Endothelial cell of hepatic sinusoid (primary cell): ENCODE results near the gene ZFP90.
"Not testable (repeated sequence)": the region's sequence is repeated elsewhere in the genome, so short reads cannot be mapped to it uniquely, and the experiment has no call there.

Experiments used
- in situ Hi-C: cut with HindIII; loops from 2 replicates; pipeline ENCODE4 v1.10.0; 2017; ENCODE audit warnings: low sequenced_read_pairs

Gene ZFP90

GRCh38 chr16:68538880-68539701 is at the start of gene ZFP90:
Gene ZFP90 (plus strand): TSS chr16:68539291. CDS start chr16:68539793, 502 bp downstream.
- in situ Hi-C loops, result no loop called here

- in situ Hi-C loops, result no loop called here
Measured at GRCh38 chr16:68490358-68490757, 48.7 kb upstream of the ZFP90 start.

DNA sequence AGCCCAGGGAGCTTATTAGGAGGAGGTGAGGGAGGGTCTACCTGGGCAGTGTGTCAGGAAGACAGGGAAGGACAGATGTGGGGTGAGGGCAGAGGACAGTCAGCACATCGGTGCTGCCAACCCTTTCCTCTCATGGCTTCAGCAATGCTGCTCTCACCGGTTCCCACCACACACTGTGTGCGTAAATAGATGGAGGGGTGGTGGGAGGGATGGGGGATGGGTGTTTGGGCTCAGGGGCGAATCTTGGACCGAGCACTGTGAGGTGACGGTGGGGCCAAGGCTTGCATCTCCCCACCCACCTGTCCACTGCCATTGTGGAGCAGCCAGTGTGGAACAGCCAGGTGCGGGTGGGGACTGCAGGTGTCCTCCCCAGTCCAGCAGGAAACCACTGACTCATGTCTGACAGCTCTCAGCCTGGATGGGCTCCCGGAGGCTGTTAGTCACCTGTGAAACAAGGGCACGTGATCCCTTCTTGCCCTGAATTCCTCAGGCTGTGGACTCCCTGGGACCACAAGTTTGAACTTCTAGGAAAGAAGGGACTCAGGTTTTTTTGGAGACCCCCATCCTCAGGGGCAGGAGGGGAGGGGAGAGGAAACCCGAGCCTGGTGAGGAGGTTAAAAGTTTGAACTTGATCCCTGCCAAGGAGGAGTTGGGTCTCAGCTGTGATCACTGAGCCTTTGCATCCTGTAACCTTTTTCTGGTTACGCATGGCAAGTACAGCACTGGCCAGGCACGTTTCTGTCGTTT is 48.1 kb upstream of the ZFP90 start:
- in situ Hi-C loops, result no loop called here

GRCh38 chr16:68491576-68491950 is 47.5 kb upstream of the ZFP90 start:
- in situ Hi-C loops, result no loop called here

DNA sequence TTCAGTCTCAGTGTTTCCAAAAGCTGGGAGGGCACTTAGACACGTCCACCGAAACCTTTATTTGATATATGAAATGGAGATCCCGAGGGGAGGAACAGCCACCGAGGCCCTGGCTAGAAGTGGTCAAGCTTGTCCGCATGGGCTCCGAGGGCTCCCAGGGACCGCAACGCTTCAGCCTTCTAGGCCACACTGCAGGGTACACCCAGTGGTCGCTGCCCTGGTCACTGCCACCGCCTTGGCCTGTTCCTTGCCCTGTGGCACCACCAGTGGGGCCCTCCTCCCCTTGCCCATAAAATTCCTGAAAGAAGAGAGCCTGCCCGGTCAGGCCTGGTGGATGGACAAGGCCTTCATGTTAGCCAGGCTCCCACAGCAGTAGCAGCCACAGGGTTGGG is 46.9 kb upstream of the ZFP90 start:
- in situ Hi-C loops, result no loop called here

DNA sequence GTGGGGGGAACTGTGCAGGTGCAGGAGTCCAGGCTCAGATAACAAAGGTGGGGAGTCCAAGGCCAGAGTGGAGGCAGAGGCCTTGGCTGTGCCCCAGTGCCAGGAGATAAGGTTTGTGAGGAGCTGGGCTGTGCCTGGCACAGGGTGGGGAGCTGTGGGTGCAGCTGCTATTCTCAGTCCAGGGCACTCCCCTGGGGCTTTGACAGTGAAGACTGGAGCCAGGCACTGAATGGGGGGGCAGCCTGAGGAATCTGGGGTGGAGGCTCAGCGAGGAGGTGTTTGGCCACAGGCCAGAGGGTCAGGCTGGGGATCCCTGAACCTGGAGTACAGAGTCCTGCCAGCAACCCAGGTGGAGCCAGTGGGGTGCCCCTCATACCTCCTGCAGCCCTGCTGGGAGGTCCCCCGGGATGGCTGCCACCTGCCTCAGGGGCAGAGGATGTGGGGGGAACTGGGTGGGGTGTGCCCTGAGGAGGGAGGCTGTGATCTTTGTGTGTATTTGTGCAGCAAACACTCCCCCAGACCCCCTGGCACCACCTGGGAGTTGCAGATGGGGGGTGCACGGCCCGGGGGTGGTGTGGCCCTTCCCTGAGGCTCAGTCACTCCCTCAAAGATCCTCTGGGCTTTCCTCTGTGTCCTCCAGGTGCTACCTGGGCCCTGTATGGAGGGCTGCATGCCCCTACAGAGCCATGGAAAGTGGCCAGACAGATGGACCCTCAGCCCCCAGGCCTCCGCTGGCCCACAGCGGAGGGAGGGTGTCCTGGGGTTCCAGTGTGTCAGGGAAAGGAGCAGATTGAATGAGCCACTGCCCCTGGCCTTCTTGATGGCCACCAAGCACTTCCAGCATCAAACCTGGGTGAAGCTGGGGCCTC is 46.3 kb upstream of the ZFP90 start:
- in situ Hi-C loops, result no loop called here

- in situ Hi-C loops, result no loop called here
Measured at GRCh38 chr16:68493412-68494070, 45.5 kb upstream of the ZFP90 start.

- in situ Hi-C loops, result not testable (repeated sequence)
Measured at GRCh38 chr16:68494261-68494660, 44.8 kb upstream of the ZFP90 start.

DNA sequence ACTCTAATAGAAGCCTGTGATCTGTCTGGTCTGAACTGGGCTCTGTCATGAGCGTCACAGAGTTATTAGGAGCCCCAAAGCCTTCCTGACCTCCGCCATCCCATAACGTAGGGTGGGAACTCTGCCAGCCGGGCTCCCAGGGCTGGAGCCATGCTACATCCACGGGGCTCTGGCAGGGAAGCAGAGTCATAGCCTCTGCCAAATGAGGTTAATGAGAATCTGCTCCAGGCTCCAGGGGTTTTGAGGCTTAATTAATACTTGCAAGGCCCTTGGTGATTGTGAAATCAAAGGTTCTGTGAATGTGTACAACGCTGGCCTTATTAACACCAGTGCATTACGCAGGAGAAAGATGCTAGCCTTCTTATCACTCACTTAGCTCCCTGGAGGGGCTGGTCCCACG is 42.4 kb upstream of the ZFP90 start:
- in situ Hi-C loops, result no loop called here

GRCh38 chr16:68499006-68499405 is 40.1 kb upstream of the ZFP90 start:
- in situ Hi-C loops, result no loop called here

- in situ Hi-C loops, result loop anchor here (5.0 kb wide), 2 partner anchors 61 to 106 kb away; no protein-coding TSS in a partner anchor
Measured at GRCh38 chr16:68503334-68503733, 35.8 kb upstream of the ZFP90 start.

DNA sequence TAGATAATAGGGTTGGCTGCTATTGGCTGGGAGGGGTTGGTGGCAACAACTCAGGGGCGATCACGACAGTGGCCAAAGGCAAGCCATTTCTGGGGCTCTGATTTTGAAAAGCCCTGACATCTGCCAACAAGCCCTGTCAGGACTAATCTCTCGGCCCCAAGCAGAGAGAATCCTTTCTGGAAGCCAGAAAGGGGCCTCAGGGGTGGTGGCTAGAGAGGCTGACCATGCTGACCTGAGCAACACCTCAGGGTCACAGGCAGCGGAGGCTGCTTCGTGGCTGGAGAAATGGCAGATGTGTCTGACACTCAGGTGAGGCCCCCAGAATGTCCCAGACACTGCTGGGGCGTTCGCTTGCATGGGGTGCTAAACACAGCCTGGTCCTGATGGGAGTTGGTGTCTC is 35.0 kb upstream of the ZFP90 start:
- in situ Hi-C loops, result loop anchor here (5.0 kb wide), 2 partner anchors 62 to 107 kb away; no protein-coding TSS in a partner anchor

DNA sequence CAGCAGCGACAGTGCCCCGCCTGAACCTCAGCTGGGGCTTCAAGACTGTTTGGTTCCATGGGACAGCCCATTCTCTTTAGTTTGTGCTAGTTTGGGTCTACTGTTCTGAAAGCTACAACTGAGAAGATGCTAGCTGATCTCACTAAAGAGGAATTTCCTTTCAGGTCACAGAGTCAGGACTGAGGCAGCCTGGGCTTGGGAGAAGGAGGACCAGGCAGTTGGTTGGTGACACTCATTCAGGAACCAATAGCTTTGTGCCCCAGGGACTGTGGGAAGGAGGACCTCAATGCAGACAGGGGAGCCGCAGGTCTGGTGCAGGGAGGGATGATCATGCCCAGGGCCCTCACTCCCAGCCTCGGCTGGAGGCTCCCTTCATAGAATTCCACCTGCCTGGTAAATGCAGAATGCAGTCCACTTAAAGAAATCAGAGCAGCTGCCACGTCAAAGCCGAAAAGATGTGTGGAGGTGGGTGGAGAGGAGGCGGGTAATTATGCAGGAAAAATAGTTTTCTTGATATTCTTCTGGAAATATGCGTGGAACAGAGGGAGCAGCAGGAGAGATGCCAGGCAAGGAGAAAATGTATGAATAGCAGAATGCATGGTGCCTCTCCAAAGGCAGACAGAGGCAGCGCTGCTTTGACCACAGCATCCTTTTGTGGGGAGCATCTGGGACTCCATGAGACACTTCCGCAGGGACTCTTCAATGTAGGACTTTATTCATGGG is 32.6 kb upstream of the ZFP90 start:
- in situ Hi-C loops, result no loop called here

- in situ Hi-C loops, result no loop called here
Measured at GRCh38 chr16:68508013-68508412, 31.1 kb upstream of the ZFP90 start.

DNA sequence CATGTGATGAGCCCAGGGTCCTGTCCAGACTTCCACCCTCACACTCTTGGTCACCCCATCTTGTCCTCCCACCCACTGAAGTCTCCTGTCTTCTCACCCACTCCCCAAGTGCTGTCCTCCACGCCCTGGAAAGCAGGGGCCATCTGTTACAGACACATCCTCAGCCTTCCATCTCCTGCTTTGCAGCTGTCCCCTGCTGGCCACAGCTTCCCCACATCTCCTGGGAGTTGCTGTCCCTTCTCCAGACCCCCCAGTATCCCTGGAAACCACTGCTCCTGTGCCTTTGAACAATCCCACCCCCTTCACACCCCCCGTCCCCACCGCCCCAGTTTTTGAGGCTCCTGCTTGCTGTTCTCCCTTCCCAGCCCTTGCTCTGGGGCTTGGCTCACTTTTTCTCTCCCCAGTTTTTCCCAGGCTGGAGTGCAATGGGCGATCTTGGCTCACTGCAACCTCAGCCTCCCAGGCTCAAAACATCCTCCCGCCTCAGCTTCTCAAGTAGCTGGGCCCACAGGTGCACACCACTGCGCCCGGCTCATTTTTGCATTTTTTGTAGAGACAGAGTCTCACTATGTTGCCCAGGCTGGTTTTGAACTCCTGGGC is 30.4 kb upstream of the ZFP90 start:
- in situ Hi-C loops, result no loop called here

GRCh38 chr16:68509381-68509780 is 29.7 kb upstream of the ZFP90 start:
- in situ Hi-C loops, result no loop called here

- in situ Hi-C loops, result loop anchor here (5.0 kb wide), 1 partner anchor 38 kb away; no protein-coding TSS in a partner anchor
Measured at GRCh38 chr16:68510775-68511174, 28.3 kb upstream of the ZFP90 start.

- in situ Hi-C loops, result loop anchor here (5.0 kb wide), 1 partner anchor 40 kb away; no protein-coding TSS in a partner anchor
Measured at GRCh38 chr16:68512183-68512582, 26.9 kb upstream of the ZFP90 start.

DNA sequence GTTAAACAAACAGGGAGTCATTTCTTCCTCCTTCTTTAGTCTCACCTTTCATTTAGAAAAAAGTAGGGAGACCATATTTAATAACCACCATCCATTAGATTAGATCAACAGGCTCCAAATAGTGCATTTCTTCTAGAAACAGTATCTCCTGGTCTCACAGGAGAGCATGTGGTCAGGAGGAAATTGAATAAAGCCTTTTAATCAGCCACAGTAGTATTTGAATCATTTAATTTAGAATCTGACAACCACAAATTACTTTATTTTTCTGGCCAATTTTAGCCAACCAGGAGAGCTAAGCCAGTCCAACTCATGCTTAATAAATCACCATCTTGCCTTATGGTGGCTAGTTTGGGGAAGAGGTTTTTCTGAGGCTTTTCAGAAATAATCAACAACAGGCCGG is 26.3 kb upstream of the ZFP90 start:
- in situ Hi-C loops, result loop anchor here (5.0 kb wide), 1 partner anchor 40 kb away; no protein-coding TSS in a partner anchor
